ENCODE data around the gene PLP2.

- TF ChIP-seq CTCF (IDR thresholded peaks at IDR 0.05) (no peak), REST (IDR thresholded peaks at IDR 0.05; ENCODE audit: insufficient read depth in 1 of 2, low read depth in 2 of 2, low read length in 1 of 2) (no peak), TCF7L2 (IDR thresholded peaks at IDR 0.05; ENCODE audit: low read depth, low read length) (no peak), SIN3A (IDR thresholded peaks at IDR 0.05; ENCODE audit: borderline replicate concordance, insufficient read depth, low read depth, low read length) (no peak)
Observed at GRCh38 chrX:49204709-49205108, 33.0 kb downstream of the PLP2 start.

All from Panc1 (cell line).